Fibroblast of gingiva (primary cell): ENCODE results near the gene PLA2G7.

Experiments
- DNase-seq: peaks from one replicate; pipeline ENCODE4 v3.0.0-alpha.2; 2011; ENCODE audit warnings: low read depth

The PLA2G7 gene

GRCh38 chr6:46688966-46689335 lies 46.2 kb downstream of the PLA2G7 start:
- no peak for DNase-seq

GRCh38 chr6:46688117-46688965 lies 46.8 kb downstream of the PLA2G7 start:
- DNase-seq: no peak

GRCh38 chr6:46687619-46688097 lies 47.5 kb downstream of the PLA2G7 start, which contains the start of gene TDRD6:
TDRD6 (plus strand) TSS chr6:46687885; CDS start chr6:46688129, 244 bp downstream.
- no peak for DNase-seq

GRCh38 chr6:46684771-46685170 lies 50.4 kb downstream of the PLA2G7 start:
- DNase-seq: no peak

GRCh38 chr6:46677314-46677654 lies 57.9 kb downstream of the PLA2G7 start:
- DNase-seq: no peak

GRCh38 chr6:46676604-46677313 lies 58.4 kb downstream of the PLA2G7 start:
- no peak for DNase-seq

- DNase-seq: no peak
Observed at GRCh38 chr6:46674410-46674809, 60.8 kb downstream of the PLA2G7 start.

- no peak for DNase-seq
Observed at GRCh38 chr6:46667377-46667776, 67.8 kb downstream of the PLA2G7 start.

- DNase-seq: no peak
Observed at GRCh38 chr6:46661483-46661882, 73.7 kb downstream of the PLA2G7 start.

- DNase-seq: no peak
Observed at GRCh38 chr6:46657642-46658041, 77.5 kb downstream of the PLA2G7 start.

- DNase-seq: no peak
Observed at GRCh38 chr6:46655803-46656202, 79.4 kb downstream of the PLA2G7 start.
